Right forelimb (tissue), 1 donor: Measurements from ENCODE around the gene TGFBR2.
A peak's percentile ranks its signal among the peaks of the same experiment; 100 is the strongest.

Experiments used
- DNase-seq: peaks from one replicate; pipeline ENCODE4 v3.0.0-alpha.2; 2018

TGFBR2 gene

GRCh38 chr3:30675006-30675405, 68.6 kb downstream of the TGFBR2 start:
- no peak for DNase-seq

- DNase-seq, result no peak
Observed at GRCh38 chr3:30675774-30676173, 69.4 kb downstream of the TGFBR2 start.

GRCh38 chr3:30676424-30677346, 70.3 kb downstream of the TGFBR2 start:
- no peak for DNase-seq

- no peak for DNase-seq
Observed at GRCh38 chr3:30677347-30677685, 70.9 kb downstream of the TGFBR2 start.

GRCh38 chr3:30679045-30679444, 72.6 kb downstream of the TGFBR2 start:
- DNase-seq, result no peak

GRCh38 chr3:30680789-30681648, 74.6 kb downstream of the TGFBR2 start:
- DNase-seq, result peak; percentile 83

GRCh38 chr3:30681649-30682211, 75.3 kb downstream of the TGFBR2 start:
- peak; percentile 63 for DNase-seq

GRCh38 chr3:30682434-30683155, 76.2 kb downstream of the TGFBR2 start:
- no peak for DNase-seq

GRCh38 chr3:30683769-30684168, 77.4 kb downstream of the TGFBR2 start:
- no peak for DNase-seq

- no peak for DNase-seq
Observed at GRCh38 chr3:30684356-30684755, 78.0 kb downstream of the TGFBR2 start.

GRCh38 chr3:30685267-30685667, 78.9 kb downstream of the TGFBR2 start:
- DNase-seq, result no peak

- no peak for DNase-seq
Observed at GRCh38 chr3:30686176-30686575, 79.8 kb downstream of the TGFBR2 start.

- DNase-seq, result no peak
Observed at GRCh38 chr3:30686799-30687198, 80.4 kb downstream of the TGFBR2 start.

GRCh38 chr3:30687930-30688570, 81.6 kb downstream of the TGFBR2 start:
- no peak for DNase-seq

- DNase-seq, result no peak
Observed at GRCh38 chr3:30688776-30689641, 82.6 kb downstream of the TGFBR2 start.

- DNase-seq, result no peak
Observed at GRCh38 chr3:30690199-30690598, 83.8 kb downstream of the TGFBR2 start.

- DNase-seq, result no peak
Observed at GRCh38 chr3:30691249-30691880, 85.0 kb downstream of the TGFBR2 start.

- DNase-seq, result no peak
Observed at GRCh38 chr3:30691944-30692343, 85.5 kb downstream of the TGFBR2 start.

GRCh38 chr3:30692498-30693130, 86.2 kb downstream of the TGFBR2 start:
- no peak for DNase-seq

GRCh38 chr3:30693470-30694120, 87.2 kb downstream of the TGFBR2 start:
- DNase-seq, result no peak
